ENCODE measurements around the gene GRK3. TPM values are rescaled to one million over a fixed set of nuclear protein-coding genes. Genes with fewer than 3 reads are reported as not detected.

Gene GRK3
- total and polyA plus RNA-seq, 10 of the 15 experiments (the other 5 are each of a cell fraction or from before 2014, with no cell fraction given): 3.1 to 35.1 (median 14.7) TPM

- RAD21 ChIA-PET (ENCODE audit: unreplicated experiment): no interaction called here
- Histone ChIP-seq H3K79me2 (ENCODE audit: control insufficient read depth, insufficient read depth, low read length) (no peaks in the 10 kb centered on the region), H3K4me3 (no peak overlapping the region), H3K9ac (ENCODE audit: control insufficient read depth, insufficient read depth, low read length) (no peak overlapping the region), H3K4me2 (ENCODE audit: control insufficient read depth, insufficient read depth) (no peak overlapping the region), H3K27ac (ENCODE audit: control insufficient read depth, insufficient read depth) (no peak overlapping the region), H3K9me3 (replicated peaks; ENCODE audit: control insufficient read depth, insufficient read depth, low read length) (no peaks in the 10 kb centered on the region), H3K36me3 (ENCODE audit: control insufficient read depth in 2 of 2, insufficient read depth in 2 of 2, low read length in 1 of 2) (peaks cover 5 to 9% of the 10 kb centered on the region in 2 experiments), H2AFZ (ENCODE audit: control insufficient read depth, low read depth, low read length) (no peak overlapping the region), H3K27me3 (replicated peaks in 1 of 2; ENCODE audit: control insufficient read depth in 2 of 2, insufficient read depth in 2 of 2, low read length in 1 of 2) (no peaks in the 10 kb centered on the region), H3K4me1 (ENCODE audit: control insufficient read depth, insufficient read depth, low read length) (no peaks in the 10 kb centered on the region), H4K20me1 (ENCODE audit: control insufficient read depth, insufficient read depth) (no peaks in the 10 kb centered on the region)
- intact Hi-C loops (cut with micrococcal nuclease; ENCODE audit: unreplicated experiment): no loop called here
- ATAC-seq (no peak), DNase-seq (ENCODE audit: low read depth, low spot score) (no peak), FAIRE-seq (no peak)
- BruUV-seq (replicated peaks): no TSS peak
- TF ChIP-seq NR2C2 (IDR thresholded peaks at IDR 0.05; ENCODE audit: borderline replicate concordance, control insufficient read depth, insufficient read length, low read depth) (no peak), BCL11A (IDR thresholded peaks at IDR 0.05; ENCODE audit: low read depth, low read length) (no peak), TCF12 (IDR thresholded peaks at IDR 0.05; ENCODE audit: low read depth, low read length) (no peak), SIN3A (IDR thresholded peaks at IDR 0.05; ENCODE audit: low read depth, low read length) (no peak), RELB (IDR thresholded peaks at IDR 0.05; ENCODE audit: low read depth) (no peak), ATF2 (IDR thresholded peaks at IDR 0.05; ENCODE audit: low read length) (no peak), ZNF384 (IDR thresholded peaks at IDR 0.05; ENCODE audit: borderline replicate concordance, low read depth, low read length) (no peak), BRCA1 (IDR thresholded peaks at IDR 0.05; ENCODE audit: low read depth, low read length) (no peak), RUNX3 (IDR thresholded peaks at IDR 0.05; ENCODE audit: low read length) (no peak), RB1 (IDR thresholded peaks at IDR 0.05; ENCODE audit: borderline replicate concordance) (no peak), ZBED1 (IDR thresholded peaks at IDR 0.05; ENCODE audit: borderline replicate concordance) (no peak), STAT1 (conservative IDR thresholded peaks at IDR 0.05) (no peak)
- POLR2A ChIA-PET: no interaction called here
- CTCF ChIA-PET: no interaction called here
- in situ Hi-C loops (cut with MboI): no loop called here
- 98% methylated on average over 6 of the region's 6 CpGs for WGBS (ENCODE audit: insufficient coverage, insufficient replicate concordance, low lambda C conversion rate, missing lambda C conversion rate)
- SMC1A ChIA-PET (ENCODE audit: uncharacterized antibody, unreplicated experiment): interaction anchor here (1.2 kb wide), 1 partner anchor 118 kb away, joined by 3 read pairs; no protein-coding TSS in a partner anchor
Measured at GRCh38 chr22:25680956-25681355, 116.5 kb downstream of the GRK3 start.

All from GM12878 (cell line).